Activated T-helper 17 cell treated with anti-CD3 and anti-CD28 coated beads, Interleukin-2, amount 50 U/mL, for 72 hours (primary cell): ENCODE results near the gene PRM3. TPM values are rescaled to one million over a fixed set of nuclear protein-coding genes. Genes with fewer than 3 reads are reported as not detected.
A peak's percentile ranks its signal among the peaks of the same experiment; 100 is the strongest.

Experiments
- ATAC-seq: fragments of 150-1000 bp; cut with Tn5 transposase; replicated peaks from 2 replicates; pipeline ENCODE4 v1.10.0; 2021; ENCODE audit warnings: mild to moderate bottlenecking, moderate library complexity
- H3K27ac Mint-ChIP-seq: one replicate; pipeline ENCODE4 v1.8.0; 2022; ENCODE audit warnings: mixed read lengths
- H3K27me3 Mint-ChIP-seq: one replicate; pipeline ENCODE4 v1.8.0; 2022; ENCODE audit warnings: mixed read lengths
- H3K36me3 Mint-ChIP-seq: one replicate; pipeline ENCODE4 v1.8.0; 2022; ENCODE audit warnings: low read depth, mild to moderate bottlenecking, mixed read lengths
- H3K4me1 Mint-ChIP-seq: one replicate; pipeline ENCODE4 v1.8.0; 2022; ENCODE audit warnings: mixed read lengths
- H3K4me3 Mint-ChIP-seq: one replicate; pipeline ENCODE4 v1.8.0; 2022; ENCODE audit warnings: mild to moderate bottlenecking, mixed read lengths
- H3K9me3 Mint-ChIP-seq: one replicate; pipeline ENCODE4 v1.8.0; 2022; ENCODE audit warnings: mixed read lengths
- total RNA-seq, 2 donors: library from RNA; stranded (reverse); gene quantifications; one replicate each; pipeline ENCODE4 v1.2.3, GENCODE V29; 2022

PRM3 gene
- total RNA-seq, 2 donors from 2014 or later = not detected

DNA sequence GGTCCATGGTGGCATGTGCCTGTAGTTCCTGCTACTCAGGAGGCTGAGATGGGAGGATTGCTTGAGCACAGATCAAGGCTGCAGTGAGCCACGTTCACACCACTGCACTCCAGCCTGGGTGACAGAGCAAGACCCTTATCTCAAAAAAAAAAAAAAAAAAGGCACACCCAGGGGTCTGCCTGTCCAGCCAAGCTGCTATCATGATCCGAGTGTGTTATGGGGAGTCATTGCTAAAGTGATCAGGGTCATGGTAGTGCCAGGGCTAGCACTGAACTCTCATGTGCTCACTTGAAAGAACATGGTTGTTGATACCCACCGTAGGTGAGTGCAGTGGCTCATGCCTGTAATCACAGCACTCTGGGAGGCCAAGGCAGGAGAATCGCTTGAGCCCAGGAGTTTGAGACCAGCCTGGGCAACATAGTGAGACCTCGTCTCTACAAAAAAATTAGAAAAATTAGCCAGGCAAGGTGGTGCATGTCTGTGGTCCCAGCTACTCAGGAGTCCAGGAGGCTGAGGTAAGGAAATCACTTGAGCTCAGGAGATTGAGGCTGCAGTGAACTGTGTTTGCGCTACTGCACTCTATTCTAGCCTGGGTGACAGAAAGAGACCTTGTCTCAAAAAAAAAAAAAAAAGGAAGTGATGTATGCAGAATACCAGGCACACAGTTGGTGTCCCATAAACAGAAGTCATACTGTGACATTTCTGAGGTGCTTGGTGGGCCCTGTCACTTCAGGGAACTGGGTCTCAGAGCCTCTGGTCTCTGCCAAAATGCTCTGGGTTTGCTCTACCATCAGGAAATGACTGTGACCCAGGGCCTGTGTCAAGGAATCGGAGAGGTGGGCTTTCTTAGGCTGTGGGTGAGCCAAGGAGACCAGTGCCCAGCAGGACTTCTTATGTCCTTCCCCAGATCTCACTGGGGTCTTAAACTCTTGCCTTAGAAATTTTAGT, 5.5 kb upstream of the PRM3 start:
- Mint-ChIP-seq H3K36me3 (no peaks in the 10 kb centered on the region), H3K4me3 (no peak overlapping the region)
- ATAC-seq = no peak

DNA sequence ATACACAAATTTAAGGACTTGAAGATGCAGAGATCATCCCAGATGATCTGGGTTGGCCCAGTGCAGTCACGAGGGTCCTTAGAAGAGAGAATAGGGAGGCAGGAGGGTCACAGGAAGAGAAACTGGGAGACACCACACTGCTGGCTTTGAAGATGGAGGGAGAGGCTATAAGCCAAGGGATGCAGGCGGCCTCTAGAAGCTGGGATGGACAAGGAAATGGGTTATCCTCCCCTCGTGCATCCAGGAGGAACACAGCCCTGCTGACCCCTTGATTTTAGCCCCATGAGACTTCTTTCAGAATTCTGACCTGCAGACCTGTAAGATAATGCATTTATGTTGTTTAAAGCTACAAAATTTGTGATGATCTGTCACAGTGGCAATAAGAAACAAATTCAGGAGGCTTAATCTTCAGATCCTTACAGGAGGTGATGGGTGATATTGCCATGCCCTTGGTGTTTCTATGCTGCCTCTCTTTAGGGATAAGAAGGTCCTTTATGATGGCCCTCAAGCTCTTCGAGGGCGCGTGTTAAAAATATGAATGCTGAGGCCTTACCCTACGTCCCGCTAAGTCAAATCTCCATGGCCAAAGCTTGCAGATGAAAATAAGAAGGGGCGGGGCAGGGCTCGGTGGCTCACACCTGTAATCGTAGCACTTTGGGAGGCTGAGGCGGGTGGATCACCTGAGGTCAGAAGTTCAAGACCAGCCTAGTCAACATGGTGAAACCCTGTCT, 4.3 kb upstream of the PRM3 start:
- no peaks in the 10 kb centered on the region for H3K27me3 Mint-ChIP-seq
- no peak overlapping the region for H3K4me3 Mint-ChIP-seq
- no peaks in the 10 kb centered on the region for H3K36me3 Mint-ChIP-seq
- no peaks in the 10 kb centered on the region for H3K9me3 Mint-ChIP-seq
- H3K4me1 Mint-ChIP-seq = peaks cover 4% of the 10 kb centered on the region
- H3K27ac Mint-ChIP-seq = no peak overlapping the region
- no peak for ATAC-seq

More for the DNA sequence above, 5.5 kb upstream of the PRM3 start:
- Mint-ChIP-seq H3K27me3 (no peaks in the 10 kb centered on the region), H3K4me1 (peaks cover 4% of the 10 kb centered on the region), H3K27ac (no peak overlapping the region), H3K9me3 (no peaks in the 10 kb centered on the region)

DNA sequence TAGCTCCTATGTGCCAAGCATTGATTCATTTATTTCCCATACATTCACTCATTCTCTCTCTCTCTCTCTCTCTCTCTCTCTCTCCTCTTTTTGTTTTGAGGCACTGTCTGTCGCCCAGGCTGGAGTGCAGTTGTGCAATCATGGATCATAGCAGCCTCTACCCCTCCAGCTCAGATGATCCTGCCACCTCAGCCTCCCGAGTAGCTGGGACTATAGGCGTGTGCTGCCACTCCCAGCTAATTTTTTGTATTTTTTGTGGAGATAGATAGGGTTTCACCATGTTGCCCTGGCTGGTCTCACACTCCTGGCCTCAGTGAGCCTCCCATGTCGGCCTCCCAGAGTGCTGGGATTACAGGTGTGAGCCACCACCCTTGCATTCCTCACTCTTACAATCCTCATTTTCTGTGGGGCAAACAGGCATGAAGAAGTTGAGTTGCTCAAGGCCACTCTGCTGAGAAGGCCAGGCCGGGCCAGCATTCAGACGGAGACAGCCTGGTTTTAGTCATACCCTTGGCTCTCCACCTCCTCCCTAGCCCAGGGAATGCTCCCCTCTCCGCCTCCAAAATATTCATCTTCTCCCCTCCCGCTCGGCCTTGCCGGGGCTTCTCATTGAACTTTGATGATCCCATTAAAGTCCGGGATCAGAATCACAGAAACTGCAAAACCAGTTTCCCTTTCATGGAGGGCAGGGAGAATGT, 3.6 kb upstream of the PRM3 start:
- H3K9me3 Mint-ChIP-seq = no peaks in the 10 kb centered on the region
- no peaks in the 10 kb centered on the region for H3K36me3 Mint-ChIP-seq
- no peak overlapping the region for H3K4me3 Mint-ChIP-seq
- peaks cover 1% of the 10 kb centered on the region for H3K4me1 Mint-ChIP-seq
- no peak for ATAC-seq
- no peaks in the 10 kb centered on the region for H3K27me3 Mint-ChIP-seq
- H3K27ac Mint-ChIP-seq = no peak overlapping the region

DNA sequence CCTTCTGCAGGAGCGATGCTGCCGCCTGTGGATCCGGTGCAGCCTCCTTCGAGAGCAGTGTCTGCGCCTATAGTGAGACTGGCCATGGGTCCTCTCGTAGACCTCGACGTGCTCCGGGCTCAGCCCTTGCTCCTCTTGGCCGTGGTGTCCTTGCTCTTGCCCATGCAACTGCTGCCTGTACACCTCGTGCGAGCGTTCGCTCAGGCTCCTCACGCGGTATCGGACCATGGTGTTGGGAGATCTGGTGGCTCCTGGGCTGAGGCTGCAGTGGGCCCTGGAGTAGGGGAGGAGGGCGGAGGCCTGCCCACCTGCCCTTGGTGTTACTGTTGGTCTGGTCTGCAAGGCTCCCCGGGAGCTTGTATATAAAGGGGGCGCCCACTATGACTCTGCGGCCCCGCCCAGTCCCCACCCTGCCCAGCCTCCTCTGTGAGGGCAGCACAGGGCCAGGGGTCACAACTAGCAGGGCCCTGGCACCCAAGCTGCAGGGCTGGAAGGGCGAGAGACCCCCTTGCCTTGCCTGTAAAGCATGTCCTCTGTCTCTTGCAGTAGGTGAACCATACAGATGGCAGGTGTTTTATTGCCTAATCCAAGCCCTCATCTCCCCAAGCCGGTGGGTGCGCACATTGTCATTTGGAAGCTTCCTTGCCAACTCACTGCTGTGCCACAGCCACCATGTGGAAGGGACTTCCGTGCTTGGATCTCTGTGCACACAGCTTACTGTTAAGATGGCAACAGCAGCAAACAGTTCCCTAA, 2.9 kb upstream of the PRM3 start, which contains the start of gene PRM2:
TSS of gene PRM2 (minus strand) at position 338 of the 753 bp plus-strand sequence. CDS start at position 228, 110 bp downstream.
- ATAC-seq = no peak
- Mint-ChIP-seq H3K9me3 (no peaks in the 10 kb centered on the region), H3K27me3 (no peaks in the 10 kb centered on the region), H3K36me3 (no peaks in the 10 kb centered on the region), H3K4me1 (no peaks in the 10 kb centered on the region), H3K27ac (no peak within 1 kb of the TSS), H3K4me3 (no peak within 1 kb of the TSS)

DNA sequence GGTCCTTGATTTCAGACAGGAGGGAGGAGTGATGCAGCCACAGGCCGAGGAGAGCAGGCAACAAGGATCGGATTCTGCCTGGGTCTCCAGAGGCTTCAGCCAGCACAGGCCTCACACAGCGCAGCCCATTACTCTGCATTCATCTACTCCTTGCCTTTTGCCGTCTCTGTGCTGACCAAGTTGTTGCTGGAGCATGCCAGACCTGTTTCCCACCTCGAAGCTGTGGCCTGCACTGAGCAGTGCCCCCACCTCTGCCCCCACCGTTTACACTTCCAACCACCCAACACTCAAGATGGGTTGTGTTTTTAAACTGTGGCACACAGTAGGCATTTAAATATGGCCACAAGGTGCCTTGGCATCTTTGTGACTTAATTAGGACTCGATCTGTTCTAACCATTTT, 1.5 kb upstream of the PRM3 start:
- ATAC-seq = no peak
- Mint-ChIP-seq H3K4me3 (no peak overlapping the region), H3K27me3 (no peaks in the 10 kb centered on the region), H3K36me3 (no peaks in the 10 kb centered on the region), H3K9me3 (no peaks in the 10 kb centered on the region), H3K27ac (no peak overlapping the region), H3K4me1 (no peaks in the 10 kb centered on the region)

DNA sequence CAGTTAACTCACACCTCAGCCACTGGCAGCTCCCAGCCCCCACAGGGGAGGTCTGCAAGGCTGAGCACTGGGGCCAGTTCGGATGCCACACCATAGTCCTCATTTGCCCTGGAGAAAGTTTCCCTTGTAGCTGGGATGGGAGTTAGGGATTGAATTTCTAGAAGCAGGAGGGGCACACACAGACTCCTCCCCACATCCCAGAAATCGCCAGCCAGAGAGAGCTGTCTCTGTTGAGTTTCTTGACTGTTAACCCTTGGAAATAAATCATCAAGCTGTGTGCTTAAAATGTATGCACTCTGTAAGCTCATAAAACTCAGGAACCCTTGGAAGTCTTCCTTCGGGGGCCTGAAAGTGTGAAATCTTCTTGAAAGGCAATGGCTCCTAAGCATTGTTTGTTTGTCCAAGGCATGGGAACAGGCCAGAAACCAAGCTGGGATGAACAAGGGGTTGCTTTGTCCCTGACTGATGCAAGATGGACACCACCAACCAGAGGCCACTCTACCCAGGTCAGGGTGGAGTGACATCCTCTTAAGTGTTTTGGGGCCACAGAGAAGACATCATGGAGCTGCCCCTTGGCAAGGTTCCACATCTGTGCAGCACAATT, 394 bp upstream of the PRM3 start:
- ATAC-seq = no peak
- no peaks in the 10 kb centered on the region for H3K36me3 Mint-ChIP-seq

DNA sequence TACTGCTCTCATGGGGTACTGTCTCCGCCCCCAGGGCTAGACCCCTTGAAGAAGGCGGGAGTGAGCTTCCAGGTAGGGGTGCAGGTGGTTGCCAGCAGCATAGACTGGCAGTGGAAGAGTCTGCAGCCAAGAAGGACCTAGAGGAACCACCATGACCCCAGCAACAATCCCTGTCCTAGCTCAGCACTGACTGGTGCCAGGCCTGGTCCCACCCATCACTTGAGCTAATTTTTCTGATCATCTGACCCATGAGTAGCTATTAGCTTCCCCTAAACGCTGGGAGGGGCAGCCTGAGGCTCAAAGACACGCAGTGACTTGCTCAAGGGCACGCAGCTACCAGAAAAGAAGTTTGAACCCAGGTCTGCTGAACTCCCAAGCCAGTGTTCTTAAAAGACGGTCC, 945 bp downstream of the PRM3 start:
- H3K27me3 Mint-ChIP-seq = no peaks in the 10 kb centered on the region

More for the DNA sequence above, 394 bp upstream of the PRM3 start:
- no peaks in the 10 kb centered on the region for H3K9me3 Mint-ChIP-seq
- H3K27ac Mint-ChIP-seq = no peak overlapping the region
- H3K4me3 Mint-ChIP-seq = no peak overlapping the region
- H3K4me1 Mint-ChIP-seq = no peaks in the 10 kb centered on the region
- no peaks in the 10 kb centered on the region for H3K27me3 Mint-ChIP-seq

DNA sequence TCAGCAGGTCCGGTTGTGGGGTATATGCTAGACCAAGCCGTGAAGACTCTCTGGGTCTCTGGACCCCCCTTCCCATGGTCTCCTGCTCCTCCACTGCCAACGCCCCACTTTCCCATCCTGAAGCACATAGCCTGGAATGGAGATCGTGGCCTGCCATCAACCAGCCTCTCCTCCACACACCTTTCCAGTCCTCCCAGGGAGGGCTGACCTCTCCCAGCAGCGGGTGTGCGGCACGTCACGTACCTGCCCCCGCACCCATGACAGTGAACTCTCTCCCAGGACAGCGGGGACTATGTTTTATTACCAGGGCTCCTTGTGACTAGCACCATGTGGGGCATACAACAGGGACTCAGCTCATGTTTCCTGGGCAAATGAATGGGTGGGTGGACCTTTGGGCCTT, 1.8 kb downstream of the PRM3 start:
- Mint-ChIP-seq H3K27ac (no peak overlapping the region), H3K4me3 (no peak overlapping the region), H3K36me3 (no peaks in the 10 kb centered on the region), H3K27me3 (no peaks in the 10 kb centered on the region), H3K9me3 (no peaks in the 10 kb centered on the region), H3K4me1 (no peaks in the 10 kb centered on the region)
- no peak for ATAC-seq

More for the DNA sequence above, 945 bp downstream of the PRM3 start:
- no peak for ATAC-seq
- Mint-ChIP-seq H3K36me3 (no peaks in the 10 kb centered on the region), H3K9me3 (no peaks in the 10 kb centered on the region), H3K4me3 (no peak overlapping the region), H3K4me1 (no peaks in the 10 kb centered on the region), H3K27ac (no peak overlapping the region)

DNA sequence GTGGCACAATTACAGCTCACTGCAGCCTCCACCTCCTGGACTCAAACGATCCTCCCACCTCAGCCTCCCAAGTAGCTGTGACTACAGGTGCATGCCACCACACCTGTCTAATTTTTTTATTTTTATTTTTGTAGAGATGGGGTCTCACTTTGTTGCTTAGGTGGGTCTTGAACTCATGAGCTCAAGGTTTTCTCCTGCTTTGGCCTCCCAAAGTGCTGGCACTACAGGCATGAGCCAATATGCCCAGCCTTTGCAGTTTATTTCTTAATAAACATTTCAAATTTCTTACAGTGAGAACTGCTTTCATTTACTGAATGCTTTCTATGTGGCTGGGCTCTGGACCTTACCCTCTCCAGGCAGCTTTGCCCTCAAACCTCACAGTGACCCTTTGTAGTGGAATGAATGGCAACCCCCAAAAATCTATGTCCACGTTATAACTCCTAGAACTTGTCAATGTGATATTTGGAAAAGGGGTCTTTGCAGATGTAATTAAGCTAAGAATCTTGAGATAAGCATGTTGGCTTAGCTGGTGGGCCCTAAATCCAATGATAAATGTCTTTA, 2.7 kb downstream of the PRM3 start:
- no peaks in the 10 kb centered on the region for H3K27me3 Mint-ChIP-seq
- no peak overlapping the region for H3K4me3 Mint-ChIP-seq
- no peaks in the 10 kb centered on the region for H3K4me1 Mint-ChIP-seq
- no peak overlapping the region for H3K27ac Mint-ChIP-seq
- ATAC-seq = no peak
- H3K36me3 Mint-ChIP-seq = no peaks in the 10 kb centered on the region
- H3K9me3 Mint-ChIP-seq = no peaks in the 10 kb centered on the region

DNA sequence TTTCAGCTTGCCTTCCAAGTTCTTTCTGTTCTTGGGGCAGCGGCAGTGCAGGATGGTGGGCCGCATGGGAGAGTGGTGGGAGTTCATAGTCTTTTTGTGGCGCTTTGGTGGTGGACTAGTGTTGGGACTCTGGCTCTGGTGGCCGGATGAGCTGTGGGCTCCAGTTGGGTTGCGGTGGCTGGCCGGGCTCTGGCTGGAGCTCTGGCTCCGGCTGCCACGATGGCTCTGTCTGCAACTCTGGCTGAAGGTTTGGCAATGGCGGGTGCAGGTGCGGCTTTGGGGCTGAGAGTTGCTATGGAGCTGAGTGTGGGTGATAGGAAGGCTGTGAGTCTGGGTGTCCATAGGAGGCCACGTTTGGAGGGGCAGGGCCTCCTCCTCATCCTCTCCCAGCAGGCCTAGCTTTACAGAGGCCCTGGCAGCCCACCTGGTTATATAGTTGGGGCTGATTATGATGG, 4.5 kb downstream of the PRM3 start, which contains the start of gene TNP2:
TSS of gene TNP2 (minus strand) at position 405 of the 455 bp plus-strand sequence. CDS start at position 342, 63 bp downstream.
- H3K4me3 Mint-ChIP-seq = no peak within 1 kb of the TSS
- H3K27ac Mint-ChIP-seq = no peak within 1 kb of the TSS
- no peaks in the 10 kb centered on the region for H3K36me3 Mint-ChIP-seq
- ATAC-seq = no peak
- no peaks in the 10 kb centered on the region for H3K9me3 Mint-ChIP-seq
- no peaks in the 10 kb centered on the region for H3K27me3 Mint-ChIP-seq
- peaks cover 4% of the 10 kb centered on the region for H3K4me1 Mint-ChIP-seq

DNA sequence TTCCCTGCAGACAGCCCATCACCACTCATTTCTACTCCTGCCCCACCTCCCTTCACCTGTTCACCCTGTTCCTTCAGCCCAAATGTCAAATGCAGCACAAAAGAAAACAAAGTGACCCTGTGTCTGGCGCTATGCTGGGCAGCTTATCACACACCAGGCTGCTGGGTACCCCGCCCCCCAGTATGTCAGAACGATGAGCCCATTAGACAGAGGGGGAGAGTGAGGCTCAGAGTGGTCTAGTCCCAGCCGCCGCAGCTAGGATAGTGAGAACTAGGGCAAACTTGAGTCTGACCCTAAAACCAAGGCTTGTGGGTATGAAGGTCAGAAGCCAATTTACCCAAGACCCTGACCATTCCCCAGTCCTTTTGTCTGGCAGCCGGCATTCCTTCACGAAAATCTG, 8.3 kb downstream of the PRM3 start:
- H3K36me3 Mint-ChIP-seq = no peaks in the 10 kb centered on the region
- no peak overlapping the region for H3K27ac Mint-ChIP-seq
- peaks cover 19% of the 10 kb centered on the region for H3K4me1 Mint-ChIP-seq
- peaks cover 3% of the 10 kb centered on the region for H3K27me3 Mint-ChIP-seq
- no peak for ATAC-seq
- no peaks in the 10 kb centered on the region for H3K9me3 Mint-ChIP-seq
- H3K4me3 Mint-ChIP-seq = no peak overlapping the region

DNA sequence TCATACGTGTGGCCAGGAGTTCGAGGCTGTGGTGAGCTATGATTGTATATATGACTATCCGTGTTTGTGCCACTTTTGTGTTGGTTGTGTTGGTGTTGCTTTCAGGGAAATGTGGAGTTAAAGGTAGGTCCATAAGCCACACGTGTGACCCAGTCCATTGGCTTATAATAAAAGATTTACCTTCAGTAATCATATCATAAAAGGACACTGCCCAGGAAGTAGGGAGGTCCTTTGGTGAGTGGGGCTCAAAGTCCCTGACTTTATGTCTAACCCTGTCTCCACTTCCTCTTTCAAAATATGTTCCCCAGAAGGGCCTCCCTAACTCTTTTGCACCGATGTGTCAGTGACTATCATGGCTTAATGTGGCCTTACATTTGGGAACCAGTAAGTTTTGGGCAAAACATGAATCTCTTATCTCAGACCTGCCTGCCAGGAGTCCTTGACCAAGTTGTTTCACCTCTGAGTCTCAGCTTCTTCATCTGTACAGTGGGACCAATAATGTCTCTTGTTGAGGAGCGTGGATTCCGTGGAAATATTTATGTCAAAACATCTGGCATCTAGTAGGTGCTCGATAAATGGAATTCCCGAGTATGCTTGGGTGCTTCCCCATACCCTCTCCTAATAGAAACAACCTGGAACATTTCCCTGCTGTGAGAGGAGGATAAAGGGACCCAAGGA, 9.1 kb downstream of the PRM3 start:
- peak; percentile 8 for ATAC-seq
- Mint-ChIP-seq H3K4me3 (peak overlapping the region; percentile 49), H3K27me3 (peaks cover 3% of the 10 kb centered on the region), H3K27ac (peak overlapping the region; percentile 55), H3K36me3 (no peaks in the 10 kb centered on the region), H3K9me3 (no peaks in the 10 kb centered on the region), H3K4me1 (peaks cover 23% of the 10 kb centered on the region)

DNA sequence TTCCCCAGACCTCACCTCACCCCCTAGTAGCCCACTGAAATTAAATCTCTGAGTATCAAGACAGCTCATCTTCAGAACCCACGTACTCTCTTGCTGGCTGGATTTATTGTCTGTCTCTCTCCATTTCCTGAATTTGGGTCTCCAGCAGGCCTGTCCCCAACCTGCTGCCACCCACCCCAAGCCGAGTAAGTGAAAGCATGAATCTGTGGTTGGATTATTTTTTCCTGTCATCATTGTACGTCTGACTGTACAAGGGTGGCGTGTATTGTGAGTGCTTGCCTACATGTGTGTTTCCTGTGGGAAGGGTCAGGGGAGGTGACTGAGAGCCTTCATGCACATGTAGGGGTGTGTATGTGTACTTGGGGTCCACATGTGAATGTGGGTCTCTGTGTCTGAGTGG, 9.7 kb downstream of the PRM3 start:
- Mint-ChIP-seq H3K36me3 (no peaks in the 10 kb centered on the region), H3K27ac (peak overlapping the region; percentile 55), H3K4me1 (peaks cover 23% of the 10 kb centered on the region), H3K27me3 (peaks cover 3% of the 10 kb centered on the region), H3K4me3 (peak overlapping the region; percentile 49), H3K9me3 (no peaks in the 10 kb centered on the region)
- peak; percentile 92 for ATAC-seq
